T-helper 2 cell treated with Interferon-gamma antibody and Interleukin-4, amounts not matched to agents 5 μg/mL and 100 μg/mL, for 36 hours (primary cell): Measurements from ENCODE around the gene PCDHGB7.
A peak's percentile ranks its signal among the peaks of the same experiment; 100 is the strongest.
"Not testable (repeated sequence)": the region's sequence is repeated elsewhere in the genome, so short reads cannot be mapped to it uniquely, and the experiment has no call there.

Source experiments
- DNase-seq: peaks from one replicate; pipeline ENCODE4 v3.0.0; 2021; ENCODE audit warnings: low spot score
- H3K27ac Mint-ChIP-seq: one replicate; pipeline ENCODE4 v1.8.0; 2021; ENCODE audit warnings: mild to moderate bottlenecking, mixed read lengths
- H3K27me3 Mint-ChIP-seq: one replicate; pipeline ENCODE4 v1.8.0; 2021; ENCODE audit warnings: low read depth, mixed read lengths
- H3K36me3 Mint-ChIP-seq: one replicate; pipeline ENCODE4 v1.8.0; 2021; ENCODE audit warnings: low read depth, mixed read lengths
- H3K4me1 Mint-ChIP-seq: one replicate; pipeline ENCODE4 v1.8.0; 2021; ENCODE audit warnings: low read depth, mixed read lengths
- H3K4me3 Mint-ChIP-seq: one replicate; pipeline ENCODE4 v1.8.0; 2022; ENCODE audit warnings: mild to moderate bottlenecking, moderate library complexity, mixed read lengths
- H3K9me3 Mint-ChIP-seq: one replicate; pipeline ENCODE4 v1.8.0; 2021; ENCODE audit warnings: mixed read lengths

Gene PCDHGB7

DNA sequence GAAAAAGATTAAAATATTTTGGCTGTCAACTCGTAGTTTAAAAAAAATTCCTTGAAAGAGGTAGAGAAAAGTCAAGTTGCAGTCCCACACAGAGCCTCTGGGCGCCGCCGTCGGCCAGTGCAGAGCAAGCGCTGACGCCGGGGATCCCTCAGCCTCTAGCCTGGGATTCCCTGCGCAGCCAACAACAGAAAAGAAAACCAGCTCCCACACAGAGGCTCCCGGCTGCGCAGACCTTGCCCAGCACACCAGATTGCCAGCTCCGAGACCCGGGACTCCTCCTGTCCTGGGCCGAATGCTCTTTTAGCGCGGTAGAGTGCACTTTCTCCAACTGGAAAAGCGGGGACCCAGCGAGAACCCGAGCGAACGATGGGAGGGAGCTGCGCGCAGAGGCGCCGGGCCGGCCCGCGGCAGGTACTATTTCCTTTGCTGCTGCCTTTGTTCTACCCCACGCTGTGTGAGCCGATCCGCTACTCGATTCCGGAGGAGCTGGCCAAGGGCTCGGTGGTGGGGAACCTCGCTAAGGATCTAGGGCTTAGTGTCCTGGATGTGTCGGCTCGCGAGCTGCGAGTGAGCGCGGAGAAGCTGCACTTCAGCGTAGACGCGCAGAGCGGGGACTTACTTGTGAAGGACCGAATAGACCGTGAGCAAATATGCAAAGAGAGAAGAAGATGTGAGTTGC lies at the start of gene PCDHGB7:
TSS of gene PCDHGB7 (plus strand) at position 184 of the 679 bp plus-strand sequence. CDS start at position 367, 183 bp downstream.
- Mint-ChIP-seq H3K4me1 (peaks cover 20% of the 10 kb centered on the region), H3K9me3 (peaks cover 23% of the 10 kb centered on the region), H3K4me3 (peak within 1 kb of the TSS; percentile 77), H3K27ac (peak within 1 kb of the TSS; percentile 66), H3K27me3 (peaks cover 75% of the 10 kb centered on the region)
- DNase-seq, result peak; percentile 51
- H3K36me3 Mint-ChIP-seq, result not testable (repeated sequence)

DNA sequence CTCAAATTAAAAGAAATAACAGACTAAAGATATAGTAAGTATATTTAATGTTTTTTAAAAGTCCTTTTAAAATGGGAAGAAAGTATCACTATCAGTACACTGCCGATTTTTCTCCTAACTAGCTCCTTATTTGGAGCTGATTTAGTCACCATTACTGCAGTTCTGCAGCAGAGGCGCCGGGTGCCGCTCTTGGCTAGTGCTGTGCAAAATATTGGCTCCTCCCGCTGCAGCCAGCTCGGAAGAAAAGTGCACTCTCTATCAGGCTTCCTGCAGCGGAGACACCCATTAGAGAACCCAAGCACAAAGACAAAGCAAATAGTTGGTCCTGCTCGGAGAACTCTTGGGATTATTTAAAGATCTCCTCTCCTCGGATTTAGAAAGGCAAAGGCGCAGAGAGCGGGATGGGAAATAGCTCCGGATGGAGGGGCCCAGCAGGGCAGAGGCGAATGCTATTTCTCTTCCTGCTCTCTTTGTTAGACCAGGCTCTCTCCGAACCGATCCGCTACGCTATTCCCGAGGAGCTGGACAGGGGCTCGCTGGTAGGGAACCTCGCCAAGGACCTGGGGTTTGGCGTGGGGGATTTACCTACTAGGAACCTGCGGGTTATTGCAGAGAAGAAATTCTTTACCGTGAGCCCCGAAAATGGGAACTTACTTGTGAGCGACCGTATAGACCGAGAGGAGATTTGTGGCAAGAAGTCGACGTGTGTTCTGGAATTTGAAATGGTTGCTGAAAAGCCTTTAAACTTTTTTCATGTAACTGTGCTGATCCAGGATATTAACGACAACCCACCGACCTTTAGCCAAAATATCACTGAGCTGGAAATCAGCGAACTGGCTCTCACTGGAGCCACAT lies 47.3 kb upstream of the PCDHGB7 start, which contains the start of gene PCDHGB3:
TSS of gene PCDHGB3 (plus strand) at position 249 of the 855 bp plus-strand sequence. CDS start at position 402, 153 bp downstream.
- Mint-ChIP-seq H3K27me3 (peaks cover 25% of the 10 kb centered on the region), H3K4me1 (peaks cover 2% of the 10 kb centered on the region), H3K9me3 (peaks cover 34% of the 10 kb centered on the region), H3K4me3 (peak within 1 kb of the TSS; percentile 83), H3K27ac (no peak within 1 kb of the TSS), H3K36me3 (peaks cover 1% of the 10 kb centered on the region)
- no peak for DNase-seq

DNA sequence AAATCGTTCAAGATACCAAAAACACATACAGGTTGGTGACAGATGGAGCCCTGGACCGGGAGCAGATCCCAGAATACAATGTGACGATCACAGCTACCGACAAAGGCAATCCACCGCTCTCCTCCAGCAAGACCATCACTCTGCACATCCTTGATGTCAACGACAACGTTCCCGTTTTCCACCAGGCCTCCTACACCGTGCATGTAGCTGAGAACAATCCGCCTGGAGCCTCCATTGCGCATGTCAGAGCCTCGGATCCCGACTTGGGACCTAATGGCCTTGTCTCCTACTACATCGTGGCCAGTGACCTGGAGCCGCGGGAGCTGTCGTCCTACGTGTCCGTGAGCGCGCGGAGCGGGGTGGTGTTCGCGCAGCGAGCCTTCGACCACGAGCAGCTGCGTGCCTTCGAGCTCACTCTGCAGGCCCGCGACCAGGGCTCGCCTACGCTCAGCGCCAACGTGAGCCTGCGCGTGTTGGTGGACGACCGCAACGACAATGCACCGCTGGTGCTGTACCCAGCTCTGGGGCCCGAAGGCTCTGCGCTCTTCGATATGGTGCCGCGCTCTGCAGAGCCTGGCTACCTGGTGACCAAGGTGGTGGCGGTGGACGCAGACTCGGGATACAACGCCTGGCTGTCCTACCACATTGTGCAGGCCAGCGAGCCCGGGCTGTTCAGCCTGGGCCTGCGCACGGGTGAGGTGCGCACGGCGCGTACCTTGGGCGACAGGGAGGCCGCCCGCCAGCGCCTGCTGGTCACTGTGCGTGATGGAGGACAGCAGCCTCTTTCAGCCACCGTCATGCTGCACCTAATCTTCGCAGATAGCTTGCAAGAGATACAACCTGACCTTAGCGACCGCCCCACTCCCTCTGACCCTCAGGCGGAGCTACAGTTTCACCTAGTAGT lies 45.7 kb upstream of the PCDHGB7 start:
- DNase-seq, result no peak
- peaks cover 1% of the 10 kb centered on the region for H3K36me3 Mint-ChIP-seq
- peaks cover 34% of the 10 kb centered on the region for H3K9me3 Mint-ChIP-seq
- H3K27me3 Mint-ChIP-seq, result peaks cover 14% of the 10 kb centered on the region
- H3K27ac Mint-ChIP-seq, result no peak overlapping the region
- no peak overlapping the region for H3K4me3 Mint-ChIP-seq
- peaks cover 2% of the 10 kb centered on the region for H3K4me1 Mint-ChIP-seq

DNA sequence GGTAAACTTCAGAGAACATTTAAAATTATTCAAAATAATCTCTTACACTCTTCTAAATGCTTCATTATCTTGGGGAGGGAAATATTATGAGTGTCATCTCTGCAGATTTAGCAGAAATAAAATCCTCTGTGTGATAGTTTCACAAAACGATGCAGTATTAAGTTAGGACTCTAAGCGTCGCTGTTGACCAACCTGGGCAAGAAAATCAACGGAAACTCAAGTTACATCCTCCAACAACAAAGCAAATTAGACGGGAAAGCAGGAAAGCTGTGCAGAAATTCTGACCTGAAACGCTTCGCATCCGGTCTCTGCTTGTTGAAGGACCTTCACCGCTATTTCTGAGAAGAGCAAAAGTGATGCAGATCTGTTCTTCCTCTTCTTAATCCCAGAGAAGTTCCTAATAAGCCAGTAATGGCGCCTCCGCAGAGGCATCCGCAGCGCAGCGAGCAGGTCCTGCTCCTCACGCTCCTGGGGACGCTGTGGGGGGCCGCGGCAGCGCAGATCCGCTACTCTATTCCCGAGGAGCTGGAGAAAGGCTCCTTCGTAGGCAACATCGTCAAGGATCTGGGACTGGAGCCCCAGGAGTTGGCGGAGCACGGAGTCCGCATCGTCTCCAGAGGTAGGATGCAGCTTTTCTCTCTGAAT lies 43.7 kb upstream of the PCDHGB7 start, which contains the start of gene PCDHGA6:
TSS of gene PCDHGA6 (plus strand) at position 219 of the 645 bp plus-strand sequence. CDS start at position 412, 193 bp downstream.
- Mint-ChIP-seq H3K27me3 (peaks cover 12% of the 10 kb centered on the region), H3K4me3 (no peak within 1 kb of the TSS), H3K4me1 (peaks cover 2% of the 10 kb centered on the region), H3K27ac (no peak within 1 kb of the TSS), H3K36me3 (peaks cover 1% of the 10 kb centered on the region), H3K9me3 (peaks cover 34% of the 10 kb centered on the region)
- no peak for DNase-seq

DNA sequence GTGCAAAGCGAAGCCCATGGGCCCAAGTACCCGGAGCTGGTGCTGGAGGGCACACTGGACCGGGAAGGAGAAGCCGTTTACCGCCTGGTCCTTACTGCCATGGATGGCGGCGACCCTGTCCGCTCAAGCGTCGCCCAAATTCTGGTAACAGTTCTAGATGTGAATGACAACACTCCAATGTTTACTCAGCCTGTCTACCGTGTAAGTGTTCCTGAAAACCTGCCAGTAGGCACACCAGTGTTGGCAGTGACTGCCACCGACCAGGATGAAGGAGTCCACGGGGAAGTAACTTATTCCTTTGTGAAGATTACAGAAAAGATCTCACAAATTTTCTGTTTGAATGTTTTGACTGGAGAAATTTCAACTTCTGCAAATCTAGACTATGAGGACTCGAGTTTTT lies 42.9 kb upstream of the PCDHGB7 start:
- Mint-ChIP-seq H3K27ac (no peak overlapping the region), H3K4me3 (no peak overlapping the region), H3K36me3 (peaks cover 1% of the 10 kb centered on the region), H3K27me3 (peaks cover 12% of the 10 kb centered on the region), H3K9me3 (peaks cover 34% of the 10 kb centered on the region), H3K4me1 (peaks cover 2% of the 10 kb centered on the region)
- DNase-seq, result no peak

DNA sequence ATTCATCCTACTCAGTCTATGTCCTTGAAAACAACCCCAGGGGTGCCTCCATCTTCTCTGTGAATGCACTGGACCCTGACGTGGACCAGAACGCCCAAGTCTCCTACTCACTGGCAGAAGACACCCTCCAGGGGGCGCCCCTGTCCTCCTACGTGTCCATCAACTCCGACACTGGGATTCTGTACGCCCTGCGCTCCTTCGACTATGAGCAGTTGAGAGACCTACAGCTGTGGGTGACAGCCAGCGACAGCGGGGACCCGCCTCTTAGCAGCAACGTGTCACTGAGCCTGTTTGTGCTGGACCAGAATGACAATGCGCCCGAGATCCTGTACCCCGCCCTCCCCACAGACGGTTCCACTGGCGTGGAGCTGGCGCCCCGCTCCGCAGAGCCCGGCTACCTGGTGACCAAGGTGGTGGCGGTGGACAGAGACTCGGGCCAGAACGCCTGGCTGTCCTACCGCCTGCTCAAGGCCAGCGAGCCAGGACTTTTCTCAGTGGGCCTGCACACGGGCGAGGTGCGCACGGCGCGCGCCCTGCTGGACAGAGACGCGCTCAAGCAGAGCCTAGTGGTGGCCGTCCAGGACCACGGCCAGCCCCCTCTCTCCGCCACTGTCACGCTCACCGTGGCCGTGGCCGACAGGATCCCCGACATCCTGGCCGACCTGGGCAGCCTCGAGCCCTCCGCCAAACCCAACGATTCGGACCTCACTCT lies 41.9 kb upstream of the PCDHGB7 start:
- H3K4me1 Mint-ChIP-seq, H3K36me3 Mint-ChIP-seq, H3K4me3 Mint-ChIP-seq, DNase-seq, H3K27me3 Mint-ChIP-seq, H3K27ac Mint-ChIP-seq: not testable (repeated sequence)
- H3K9me3 Mint-ChIP-seq, result peaks cover 34% of the 10 kb centered on the region

DNA sequence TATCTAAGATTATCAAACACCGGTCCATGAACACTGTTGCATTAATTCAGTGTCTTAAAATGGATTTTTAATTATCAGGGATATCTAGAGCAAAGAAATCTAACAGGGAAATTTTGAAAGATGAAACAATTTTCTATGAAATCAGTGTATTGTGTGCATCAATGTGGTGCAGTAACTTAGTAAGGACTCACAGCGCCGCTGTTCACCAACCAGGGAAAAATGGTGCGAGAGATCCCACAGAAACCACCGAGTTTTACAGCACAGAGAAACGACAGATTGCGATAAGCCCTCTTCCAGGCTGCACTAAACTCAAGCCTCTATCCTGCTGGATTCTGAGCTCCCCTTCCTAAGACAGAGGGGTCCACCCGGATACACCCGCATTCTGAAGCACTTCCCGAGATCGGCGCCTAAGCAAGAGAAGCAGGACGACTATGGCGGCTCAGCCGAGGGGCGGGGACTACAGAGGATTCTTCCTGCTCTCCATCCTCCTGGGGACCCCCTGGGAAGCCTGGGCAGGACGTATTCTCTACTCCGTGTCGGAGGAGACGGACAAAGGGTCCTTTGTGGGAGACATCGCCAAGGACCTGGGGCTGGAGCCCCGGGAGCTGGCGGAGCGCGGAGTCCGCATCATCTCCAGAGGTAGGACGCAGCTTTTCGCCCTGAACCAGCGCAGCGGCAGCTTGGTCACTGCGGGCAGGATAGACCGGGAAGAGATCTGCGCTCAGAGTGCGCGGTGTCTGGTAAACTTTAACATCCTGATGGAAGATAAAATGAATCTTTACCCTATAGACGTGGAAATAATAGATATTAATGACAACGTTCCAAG lies 34.8 kb upstream of the PCDHGB7 start, which contains the start of gene PCDHGA7:
TSS of gene PCDHGA7 (plus strand) at position 274 of the 826 bp plus-strand sequence. CDS start at position 432, 158 bp downstream.
- Mint-ChIP-seq H3K9me3 (peaks cover 18% of the 10 kb centered on the region), H3K4me1 (no peaks in the 10 kb centered on the region), H3K4me3 (peak within 1 kb of the TSS; percentile 79), H3K27ac (no peak within 1 kb of the TSS), H3K36me3 (no peaks in the 10 kb centered on the region), H3K27me3 (peaks cover 26% of the 10 kb centered on the region)
- DNase-seq, result no peak

DNA sequence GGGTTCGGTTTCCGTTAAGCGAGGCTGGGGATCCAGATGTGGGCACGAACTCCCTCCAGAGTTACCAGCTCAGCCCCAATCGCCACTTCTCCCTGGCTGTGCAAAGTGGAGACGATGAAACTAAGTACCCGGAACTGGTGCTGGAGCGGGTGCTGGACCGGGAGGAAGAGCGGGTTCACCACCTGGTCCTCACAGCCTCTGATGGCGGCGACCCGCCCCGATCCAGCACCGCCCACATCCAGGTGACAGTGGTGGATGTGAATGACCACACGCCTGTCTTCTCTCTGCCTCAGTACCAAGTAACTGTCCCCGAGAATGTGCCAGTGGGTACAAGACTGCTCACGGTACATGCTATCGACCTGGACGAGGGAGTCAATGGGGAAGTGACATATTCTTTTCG lies 34.1 kb upstream of the PCDHGB7 start:
- Mint-ChIP-seq H3K9me3 (peaks cover 20% of the 10 kb centered on the region), H3K27me3 (peaks cover 26% of the 10 kb centered on the region), H3K27ac (no peak overlapping the region), H3K4me3 (peak overlapping the region; percentile 79), H3K36me3 (no peaks in the 10 kb centered on the region), H3K4me1 (no peaks in the 10 kb centered on the region)
- DNase-seq, result no peak

DNA sequence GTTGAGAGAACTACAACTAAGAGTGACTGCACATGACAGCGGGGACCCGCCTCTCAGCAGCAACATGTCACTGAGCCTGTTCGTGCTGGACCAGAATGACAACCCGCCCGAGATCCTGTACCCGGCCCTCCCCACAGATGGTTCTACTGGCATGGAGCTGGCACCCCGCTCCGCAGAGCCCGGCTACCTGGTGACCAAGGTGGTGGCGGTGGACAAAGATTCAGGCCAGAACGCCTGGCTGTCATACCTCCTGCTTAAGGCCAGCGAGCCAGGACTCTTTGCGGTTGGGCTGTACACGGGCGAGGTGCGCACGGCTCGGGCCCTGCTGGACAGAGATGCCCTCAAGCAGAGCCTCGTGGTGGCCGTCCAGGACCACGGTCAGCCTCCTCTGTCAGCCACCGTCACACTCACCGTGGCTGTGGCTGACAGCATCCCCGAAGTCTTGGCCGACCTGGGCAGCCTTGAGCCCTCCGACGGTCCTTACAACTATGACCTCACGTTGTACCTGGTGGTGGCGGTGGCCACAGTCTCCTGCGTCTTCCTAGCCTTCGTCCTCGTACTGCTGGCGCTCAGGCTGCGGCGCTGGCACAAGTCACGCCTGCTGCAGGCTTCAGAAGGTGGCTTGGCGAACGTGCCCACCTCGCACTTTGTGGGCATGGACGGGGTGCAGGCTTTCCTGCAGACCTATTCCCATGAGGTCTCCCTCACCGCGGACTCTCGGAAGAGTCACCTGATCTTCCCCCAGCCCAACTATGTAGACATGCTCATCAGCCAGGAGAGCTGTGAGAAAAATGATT lies 32.8 kb upstream of the PCDHGB7 start:
- no peaks in the 10 kb centered on the region for H3K36me3 Mint-ChIP-seq
- H3K4me3 Mint-ChIP-seq, result no peak overlapping the region
- peaks cover 26% of the 10 kb centered on the region for H3K27me3 Mint-ChIP-seq
- DNase-seq, result no peak
- no peaks in the 10 kb centered on the region for H3K4me1 Mint-ChIP-seq
- H3K27ac Mint-ChIP-seq, result no peak overlapping the region
- H3K9me3 Mint-ChIP-seq, result peaks cover 28% of the 10 kb centered on the region

DNA sequence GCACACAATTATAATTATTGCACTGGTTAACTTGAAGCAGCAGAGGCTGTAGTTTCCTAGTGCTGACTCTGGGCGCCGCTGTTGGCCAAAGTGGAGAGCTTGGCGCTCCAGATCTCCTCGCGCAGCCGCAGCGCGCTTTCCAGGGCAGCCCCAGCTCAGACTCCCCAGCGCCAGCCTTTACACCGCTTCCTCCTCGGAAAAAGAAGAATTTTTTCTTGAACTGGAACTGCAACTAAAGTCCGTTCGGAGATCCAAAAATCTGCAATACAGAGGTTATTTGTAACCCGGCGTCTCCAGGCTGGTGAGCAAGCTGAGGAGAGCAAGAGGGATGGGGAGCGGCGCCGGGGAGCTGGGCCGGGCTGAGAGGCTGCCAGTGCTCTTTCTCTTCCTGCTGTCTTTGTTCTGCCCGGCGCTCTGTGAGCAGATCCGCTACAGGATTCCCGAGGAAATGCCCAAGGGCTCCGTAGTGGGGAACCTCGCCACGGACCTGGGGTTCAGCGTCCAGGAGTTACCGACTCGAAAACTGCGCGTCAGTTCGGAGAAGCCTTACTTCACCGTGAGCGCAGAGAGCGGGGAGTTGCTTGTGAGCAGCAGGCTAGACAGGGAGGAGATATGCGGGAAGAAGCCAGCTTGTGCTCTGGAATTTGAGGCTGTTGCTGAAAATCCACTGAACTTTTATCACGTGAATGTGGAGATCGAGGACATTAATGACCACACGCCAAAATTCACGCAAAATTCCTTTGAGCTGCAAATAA lies 29.7 kb upstream of the PCDHGB7 start, which contains the start of gene PCDHGB4:
TSS of gene PCDHGB4 (plus strand) at position 142 of the 755 bp plus-strand sequence. CDS start at position 329, 187 bp downstream.
- not testable (repeated sequence) for H3K36me3 Mint-ChIP-seq, H3K27ac Mint-ChIP-seq, H3K4me1 Mint-ChIP-seq, DNase-seq
- Mint-ChIP-seq H3K27me3 (peaks cover 23% of the 10 kb centered on the region), H3K9me3 (peaks cover 39% of the 10 kb centered on the region), H3K4me3 (peak within 1 kb of the TSS; percentile 36)

DNA sequence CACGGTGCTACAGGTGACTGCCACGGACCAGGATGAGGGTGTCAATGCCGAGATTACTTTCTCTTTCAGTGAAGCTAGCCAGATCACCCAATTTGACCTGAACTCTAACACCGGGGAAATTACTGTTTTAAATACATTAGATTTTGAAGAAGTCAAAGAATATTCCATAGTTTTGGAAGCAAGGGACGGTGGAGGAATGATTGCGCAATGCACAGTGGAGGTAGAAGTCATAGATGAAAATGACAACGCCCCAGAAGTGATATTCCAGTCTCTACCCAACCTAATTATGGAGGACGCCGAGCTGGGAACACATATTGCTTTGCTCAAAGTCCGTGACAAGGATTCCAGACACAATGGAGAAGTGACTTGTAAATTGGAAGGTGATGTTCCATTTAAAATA lies 28.8 kb upstream of the PCDHGB7 start:
- Mint-ChIP-seq H3K27ac (no peak overlapping the region), H3K36me3 (no peaks in the 10 kb centered on the region), H3K4me3 (no peak overlapping the region), H3K4me1 (no peaks in the 10 kb centered on the region), H3K9me3 (peaks cover 36% of the 10 kb centered on the region), H3K27me3 (peaks cover 27% of the 10 kb centered on the region)
- DNase-seq, result no peak
